Tibial artery (tissue), 4 donors: ENCODE measurements around the gene MMP2.

ENCODE experiments used
- DNase-seq, 2 donors: peaks; one replicate each; pipeline ENCODE4 v3.0.0-alpha.2; 2019
- H3K27ac ChIP-seq, 2 donors: fragments of 200-600 bp; sonication (generic) in 1 of 2; 1 replicate in 1 of 2; 2 replicates in 1 of 2; pipeline ENCODE4 v1.5.1; 2018 to 2019; ENCODE audit warnings: mild to moderate bottlenecking in 1 of 2
- H3K27me3 ChIP-seq, 2 donors: fragments of 200-600 bp; sonication (generic) in 1 of 2; one replicate each; pipeline versions ENCODE4 v1.5.1 to v1.6.0; 2016 to 2019
- H3K36me3 ChIP-seq, 3 donors: fragments of 200-600 bp; sonication (generic) in 2 of 3; one replicate each; pipeline ENCODE4 v1.5.1; 2016 to 2019; ENCODE audit warnings: mild to moderate bottlenecking in 2 of 3
- H3K4me1 ChIP-seq, 4 donors: fragments of 200-600 bp; sonication (generic) in 2 of 4; 1 replicate in 3 of 4; 2 replicates in 1 of 4; pipeline ENCODE4 v1.5.1; 2016 to 2019
- H3K4me3 ChIP-seq, 2 donors: fragments of 200-600 bp; sonication (generic) in 1 of 2; 1 replicate in 1 of 2; 2 replicates in 1 of 2; pipeline ENCODE4 v1.5.1; 2018 to 2019; ENCODE audit warnings: mild to moderate bottlenecking in 2 of 2
- H3K9me3 ChIP-seq, 3 donors: fragments of 200-600 bp; sonication (generic) in 1 of 3; one replicate each; pipeline ENCODE4 v1.5.1; 2016 to 2019
- intact Hi-C: fragments of 100-400 bp; cut with DNase I; formaldehyde crosslinking; loops from one replicate; pipeline ENCODE4 v1.15.0; 2023; ENCODE audit warnings: low total_unique reads
- TF ChIP-seq, protein P1 (sequence below), 2 experiments: fragments of 200-600 bp in 1 of 2; fragments of 450-650 bp in 1 of 2; IDR thresholded peaks; one replicate each; pipeline ENCODE4 v1.5.1; 2017 to 2019; ENCODE audit warnings: antibody characterized with exemption in 2 of 2, mild to moderate bottlenecking in 1 of 2, moderate library complexity in 1 of 2

Gene MMP2

DNA sequence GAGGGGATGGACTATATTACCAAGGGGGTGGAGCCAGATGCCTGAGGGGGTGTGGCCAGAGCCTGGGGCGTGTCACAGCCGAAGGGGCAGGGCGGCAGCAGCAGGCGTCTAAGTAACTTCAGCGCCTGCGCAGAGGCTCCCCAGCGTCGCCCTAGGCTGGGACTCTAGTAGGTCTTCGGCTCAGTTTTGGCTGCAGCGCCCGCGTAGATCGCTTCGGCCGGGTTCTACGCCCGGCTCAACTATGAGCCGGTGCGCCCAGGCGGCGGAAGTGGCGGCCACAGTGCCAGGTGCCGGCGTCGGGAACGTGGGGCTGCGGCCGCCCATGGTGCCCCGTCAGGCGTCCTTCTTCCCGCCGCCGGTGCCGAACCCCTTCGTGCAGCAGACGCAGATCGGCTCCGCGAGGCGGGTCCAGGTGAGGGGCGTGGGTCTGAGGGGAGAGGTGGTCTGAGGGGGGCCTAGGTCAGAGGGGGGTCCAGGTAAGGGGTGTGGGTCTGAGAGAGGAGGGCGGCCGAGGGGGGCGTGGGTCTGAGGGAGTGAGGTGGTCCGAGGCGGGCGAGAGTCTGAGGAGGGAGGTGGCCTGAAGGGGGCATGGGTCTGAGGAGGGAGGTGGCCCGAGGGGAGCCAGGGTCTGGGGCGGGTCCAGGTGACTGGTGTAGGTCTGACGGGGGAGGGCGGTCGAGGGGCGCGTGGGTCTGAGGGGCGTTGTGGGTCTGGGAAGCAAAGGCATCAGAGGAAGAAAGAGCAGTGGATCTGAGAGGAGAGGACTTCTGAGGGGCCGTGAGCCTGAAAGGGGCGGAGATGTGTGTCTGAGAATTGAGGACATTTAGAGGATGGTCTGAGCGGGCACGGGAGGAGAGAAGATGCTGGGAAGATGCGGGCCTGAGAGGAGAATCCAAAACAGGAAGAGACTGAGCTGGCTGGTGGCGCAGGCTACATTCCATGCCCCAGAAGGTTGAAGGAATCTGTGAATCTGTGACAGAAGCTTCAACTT is 30.2 kb downstream of the MMP2 start, which contains the start of gene LPCAT2:
TSS of gene LPCAT2 (plus strand) at position 132 of the 991 bp plus-strand sequence. CDS start at position 242, 110 bp downstream.
- TF ChIP-seq, protein P1, sequence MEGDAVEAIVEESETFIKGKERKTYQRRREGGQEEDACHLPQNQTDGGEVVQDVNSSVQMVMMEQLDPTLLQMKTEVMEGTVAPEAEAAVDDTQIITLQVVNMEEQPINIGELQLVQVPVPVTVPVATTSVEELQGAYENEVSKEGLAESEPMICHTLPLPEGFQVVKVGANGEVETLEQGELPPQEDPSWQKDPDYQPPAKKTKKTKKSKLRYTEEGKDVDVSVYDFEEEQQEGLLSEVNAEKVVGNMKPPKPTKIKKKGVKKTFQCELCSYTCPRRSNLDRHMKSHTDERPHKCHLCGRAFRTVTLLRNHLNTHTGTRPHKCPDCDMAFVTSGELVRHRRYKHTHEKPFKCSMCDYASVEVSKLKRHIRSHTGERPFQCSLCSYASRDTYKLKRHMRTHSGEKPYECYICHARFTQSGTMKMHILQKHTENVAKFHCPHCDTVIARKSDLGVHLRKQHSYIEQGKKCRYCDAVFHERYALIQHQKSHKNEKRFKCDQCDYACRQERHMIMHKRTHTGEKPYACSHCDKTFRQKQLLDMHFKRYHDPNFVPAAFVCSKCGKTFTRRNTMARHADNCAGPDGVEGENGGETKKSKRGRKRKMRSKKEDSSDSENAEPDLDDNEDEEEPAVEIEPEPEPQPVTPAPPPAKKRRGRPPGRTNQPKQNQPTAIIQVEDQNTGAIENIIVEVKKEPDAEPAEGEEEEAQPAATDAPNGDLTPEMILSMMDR (IDR thresholded peaks at IDR 0.05) = no peak
- peak within 1 kb of the TSS; percentile 46 to 55 for H3K27ac ChIP-seq
- peak; percentile 83 to 89 for DNase-seq

DNA sequence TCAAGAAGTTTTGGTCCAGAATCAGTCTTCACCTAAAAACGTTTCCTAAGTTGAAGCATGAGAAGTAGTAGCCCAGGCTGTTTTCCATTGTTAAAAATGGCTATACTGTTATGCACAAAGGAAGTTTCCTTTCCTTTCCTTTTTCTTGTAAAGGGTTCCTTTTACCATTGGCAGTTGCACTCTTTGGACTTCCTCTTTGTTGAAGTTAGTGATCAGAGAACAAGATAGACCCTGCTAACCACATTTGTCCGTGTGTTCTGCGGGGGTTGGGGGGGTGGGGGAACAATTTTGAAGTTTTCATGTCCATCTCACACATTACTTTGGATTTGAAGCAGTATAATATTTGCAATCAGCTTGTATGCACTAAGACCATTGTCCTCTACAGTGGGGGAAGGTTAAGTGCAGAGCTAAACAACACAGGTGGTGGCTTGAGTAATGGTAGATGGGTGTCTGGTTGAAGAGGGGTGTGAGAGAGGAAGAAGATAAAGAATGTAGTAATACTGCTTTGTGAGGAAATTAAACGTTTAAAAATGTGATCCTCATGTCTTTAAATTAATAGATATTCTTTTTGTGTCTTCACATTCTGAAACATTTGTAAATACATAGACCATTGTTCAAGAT is 31.3 kb downstream of the MMP2 start:
- Histone ChIP-seq H3K27me3 (no peaks in the 10 kb centered on the region), H3K27ac (no peak overlapping the region), H3K4me1 (peaks cover 0 to 12% (median 2%) of the 10 kb centered on the region in 4 donors), H3K9me3 (peaks cover 0 to 20% (median 6%) of the 10 kb centered on the region in 3 donors), H3K36me3 (peaks cover 0 to 17% (median 12%) of the 10 kb centered on the region in 3 donors), H3K4me3 (peak overlapping the region; percentile 57 to 70)
- intact Hi-C loops = no loop called here
- DNase-seq = no peak
- TF ChIP-seq, protein P1 (IDR thresholded peaks at IDR 0.05) = no peak

More for the DNA sequence above, 30.2 kb downstream of the MMP2 start, which contains the start of gene LPCAT2:
- Histone ChIP-seq H3K4me3 (peak within 1 kb of the TSS; percentile 57 to 70), H3K36me3 (peaks cover 0 to 23% (median 19%) of the 10 kb centered on the region in 3 donors), H3K9me3 (peaks cover 0 to 18% (median 6%) of the 10 kb centered on the region in 3 donors), H3K4me1 (peaks cover 0 to 12% (median 2%) of the 10 kb centered on the region in 4 donors), H3K27me3 (no peaks in the 10 kb centered on the region)
- intact Hi-C loops = no loop called here

DNA sequence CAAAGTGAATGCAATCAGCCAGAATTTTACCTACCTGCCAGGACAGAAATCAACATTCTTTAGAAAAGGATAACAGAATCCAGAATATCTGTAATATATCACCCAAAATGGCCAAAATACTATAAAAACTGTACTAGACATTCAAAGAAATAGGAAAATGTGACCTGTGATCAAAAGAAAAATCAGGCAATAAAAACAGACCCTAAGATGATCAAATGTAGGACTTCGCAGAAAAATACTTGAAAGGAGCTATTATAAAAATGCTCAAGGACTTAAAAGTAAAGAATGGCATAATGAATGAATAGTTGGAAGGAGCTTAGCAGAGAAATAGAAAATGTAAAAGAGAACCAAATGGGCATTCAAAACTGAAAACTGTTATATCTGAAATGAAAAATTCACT is 33.9 kb downstream of the MMP2 start:
- Histone ChIP-seq H3K36me3 (no peaks in the 10 kb centered on the region), H3K27ac (no peak overlapping the region), H3K9me3 (peaks cover 0 to 20% (median 6%) of the 10 kb centered on the region in 3 donors), H3K4me1 (peaks cover 0 to 12% (median 2%) of the 10 kb centered on the region in 4 donors), H3K27me3 (no peaks in the 10 kb centered on the region), H3K4me3 (no peak overlapping the region)
- intact Hi-C loops = no loop called here
- TF ChIP-seq, protein P1 (IDR thresholded peaks at IDR 0.05) = no peak
- DNase-seq = no peak

DNA sequence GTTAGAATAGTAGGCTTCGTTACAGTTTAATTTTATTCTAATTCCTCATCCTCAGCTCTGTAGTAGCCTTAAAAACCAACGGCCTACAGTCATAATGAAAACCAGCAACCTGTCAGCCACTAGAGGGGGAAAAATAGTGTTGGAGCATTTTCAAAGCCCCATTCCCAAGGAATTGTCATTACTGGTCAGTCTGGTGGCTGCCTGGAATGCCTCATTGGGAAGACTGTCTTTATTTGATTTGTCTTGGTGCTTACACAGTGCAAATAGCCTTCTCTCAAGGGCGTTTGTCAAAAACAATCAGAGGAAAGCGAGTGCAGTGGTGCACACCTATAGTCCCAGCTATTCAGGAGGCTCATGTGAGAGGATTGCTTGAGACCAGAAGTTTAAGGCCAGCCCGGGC is 34.6 kb downstream of the MMP2 start:
- Histone ChIP-seq H3K4me1 (peaks cover 0 to 11% (median 2%) of the 10 kb centered on the region in 4 donors), H3K27ac (no peak overlapping the region), H3K9me3 (peaks cover 0 to 20% (median 6%) of the 10 kb centered on the region in 3 donors), H3K36me3 (no peaks in the 10 kb centered on the region), H3K4me3 (no peak overlapping the region), H3K27me3 (no peaks in the 10 kb centered on the region)
- TF ChIP-seq, protein P1 (IDR thresholded peaks at IDR 0.05) = no peak
- intact Hi-C loops = no loop called here
- DNase-seq = no peak

DNA sequence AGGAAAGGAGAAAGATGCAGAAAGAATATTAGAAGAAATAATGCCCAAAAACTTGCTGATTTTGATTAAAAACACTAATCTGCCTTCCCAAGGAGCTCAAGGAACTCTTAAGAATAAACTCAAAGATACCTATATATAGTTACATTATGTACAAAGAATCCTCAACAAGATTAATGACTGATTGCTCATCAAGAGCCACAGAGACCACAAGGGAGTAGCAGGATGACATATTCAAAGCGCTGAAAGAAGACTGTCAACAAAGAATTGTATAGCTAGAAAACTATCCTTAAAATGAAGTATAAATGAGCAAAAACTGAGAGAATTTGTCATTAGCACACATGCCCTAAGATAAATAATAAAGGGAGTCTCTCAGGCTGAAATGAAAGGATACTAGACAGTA is 36.1 kb downstream of the MMP2 start:
- H3K27me3 ChIP-seq = no peaks in the 10 kb centered on the region
- H3K36me3 ChIP-seq = no peaks in the 10 kb centered on the region
- TF ChIP-seq, protein P1 (IDR thresholded peaks at IDR 0.05) = no peak
- H3K9me3 ChIP-seq = peaks cover 0 to 20% (median 6%) of the 10 kb centered on the region in 3 donors
- no peak overlapping the region for H3K27ac ChIP-seq
- intact Hi-C loops = no loop called here
- no peaks in the 10 kb centered on the region for H3K4me1 ChIP-seq
- DNase-seq = no peak
- H3K4me3 ChIP-seq = no peak overlapping the region
